Stomach (tissue), 4 donors: ENCODE data around the gene TMEM178B.

ENCODE experiments used
- POLR2A ChIP-seq, 4 donors: fragments of 450-650 bp; IDR thresholded peaks; one replicate each; pipeline ENCODE4 v1.6.1; 2016; ENCODE audit warnings: antibody characterized with exemption in 4 of 4, control low read depth in 2 of 4, mild to moderate bottlenecking in 1 of 4, moderate library complexity in 1 of 4
- TF ChIP-seq, protein P1 (sequence below), 7 experiments: fragments of 450-650 bp in 4 of 7; fragments of 200-600 bp in 3 of 7; sonication (generic) in 3 of 7; IDR thresholded peaks; one replicate each; pipeline ENCODE4 v1.5.1; 2016 to 2019; ENCODE audit warnings: antibody characterized with exemption in 7 of 7, control low read depth in 2 of 7, mild to moderate bottlenecking in 1 of 7

DNA sequence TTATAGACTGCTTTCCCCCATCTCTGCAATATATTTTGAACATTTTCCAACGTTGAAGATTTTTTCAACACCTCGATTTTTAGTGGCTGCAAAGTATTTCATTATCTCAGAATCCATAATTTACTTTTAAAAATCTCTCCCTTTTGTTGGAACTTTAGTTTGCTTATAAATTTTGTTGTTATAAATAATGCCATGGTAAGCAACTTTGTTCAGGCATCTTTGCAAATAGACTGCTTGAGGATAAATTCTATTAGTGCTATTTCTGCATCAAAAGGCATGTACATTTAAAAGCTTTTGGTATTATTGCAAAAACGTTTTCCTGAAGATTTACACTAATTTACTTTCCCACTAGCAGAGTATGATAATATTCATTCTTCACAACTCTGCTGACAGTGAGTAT lies 79.4 kb downstream of the TMEM178B start:
- TF ChIP-seq, protein P1, sequence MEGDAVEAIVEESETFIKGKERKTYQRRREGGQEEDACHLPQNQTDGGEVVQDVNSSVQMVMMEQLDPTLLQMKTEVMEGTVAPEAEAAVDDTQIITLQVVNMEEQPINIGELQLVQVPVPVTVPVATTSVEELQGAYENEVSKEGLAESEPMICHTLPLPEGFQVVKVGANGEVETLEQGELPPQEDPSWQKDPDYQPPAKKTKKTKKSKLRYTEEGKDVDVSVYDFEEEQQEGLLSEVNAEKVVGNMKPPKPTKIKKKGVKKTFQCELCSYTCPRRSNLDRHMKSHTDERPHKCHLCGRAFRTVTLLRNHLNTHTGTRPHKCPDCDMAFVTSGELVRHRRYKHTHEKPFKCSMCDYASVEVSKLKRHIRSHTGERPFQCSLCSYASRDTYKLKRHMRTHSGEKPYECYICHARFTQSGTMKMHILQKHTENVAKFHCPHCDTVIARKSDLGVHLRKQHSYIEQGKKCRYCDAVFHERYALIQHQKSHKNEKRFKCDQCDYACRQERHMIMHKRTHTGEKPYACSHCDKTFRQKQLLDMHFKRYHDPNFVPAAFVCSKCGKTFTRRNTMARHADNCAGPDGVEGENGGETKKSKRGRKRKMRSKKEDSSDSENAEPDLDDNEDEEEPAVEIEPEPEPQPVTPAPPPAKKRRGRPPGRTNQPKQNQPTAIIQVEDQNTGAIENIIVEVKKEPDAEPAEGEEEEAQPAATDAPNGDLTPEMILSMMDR (IDR thresholded peaks at IDR 0.05): no peak
- no peak for TF ChIP-seq POLR2A (IDR thresholded peaks at IDR 0.05)
